GM18511 (cell line): ENCODE data around the gene KCNQ1.

Source experiments
- ATAC-seq: cut with Tn5 transposase; IDR thresholded peaks from one replicate; pipeline ENCODE4 v1.9.1; 2021; ENCODE audit warnings: mild to moderate bottlenecking, moderate library complexity; ENCODE audit not compliant: unreplicated experiment

Gene KCNQ1

GRCh38 chr11:2563213-2564007 lies 118.6 kb downstream of the KCNQ1 start:
- no peak for ATAC-seq

DNA sequence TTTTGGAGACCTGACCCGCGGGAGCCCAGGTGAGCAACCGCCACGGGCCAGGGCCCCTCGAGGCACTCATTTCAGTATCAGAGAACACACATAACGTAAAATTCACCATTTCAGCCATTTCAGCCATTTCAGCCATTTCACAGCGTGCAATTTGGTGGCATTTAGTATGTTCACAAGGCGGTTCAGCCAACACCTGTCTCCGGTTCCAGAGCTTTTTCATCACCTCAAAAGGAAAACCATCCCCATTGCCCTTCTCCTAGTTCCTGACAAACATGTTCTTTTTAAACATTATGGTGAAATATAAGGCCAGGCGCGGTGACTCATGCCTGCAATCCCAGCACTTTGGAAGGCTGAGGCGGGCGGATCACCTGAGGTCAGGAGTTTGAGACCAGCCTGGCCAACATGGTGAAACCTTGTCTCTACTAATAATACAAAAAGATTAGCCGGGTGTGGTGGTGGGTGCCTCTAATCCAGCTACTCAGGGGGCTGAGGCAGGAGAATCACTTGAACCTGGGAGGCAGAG lies 119.3 kb downstream of the KCNQ1 start:
- ATAC-seq: no peak

GRCh38 chr11:2564588-2565425 lies 120.0 kb downstream of the KCNQ1 start:
- no peak for ATAC-seq

GRCh38 chr11:2565447-2566222 lies 120.8 kb downstream of the KCNQ1 start:
- ATAC-seq: no peak

GRCh38 chr11:2566223-2567025 lies 121.6 kb downstream of the KCNQ1 start:
- no peak for ATAC-seq

DNA sequence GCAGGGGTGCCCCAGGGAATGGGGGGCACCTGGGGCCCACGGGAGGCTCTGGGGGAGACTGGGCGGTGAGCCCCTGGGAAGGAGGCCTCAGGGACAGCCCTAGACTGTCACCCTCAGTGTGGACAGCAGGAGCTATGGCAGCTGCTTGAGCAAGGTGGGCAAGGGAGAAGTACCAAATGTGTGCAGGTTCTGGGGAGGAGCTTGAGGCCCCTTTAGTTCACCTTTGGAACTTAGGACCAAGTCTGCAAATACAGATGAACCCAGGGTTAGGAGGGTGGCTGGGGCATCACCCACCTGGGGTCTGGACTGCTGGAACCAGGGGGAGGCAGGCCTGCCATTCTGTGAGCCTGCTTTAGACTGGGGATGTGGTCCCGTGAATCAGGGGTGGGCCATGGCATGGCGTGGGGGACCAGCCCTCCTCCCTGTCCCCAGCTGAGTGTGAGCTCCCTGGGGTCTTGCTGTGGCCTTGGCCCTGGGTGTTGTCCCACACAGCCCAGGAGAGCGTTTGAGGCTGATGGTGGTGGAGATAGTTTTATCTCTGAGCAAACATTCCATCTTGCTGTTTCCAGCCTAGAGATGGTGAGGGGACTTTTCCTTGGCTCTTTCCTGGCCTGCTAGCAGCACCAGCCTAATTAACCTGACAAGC lies 122.3 kb downstream of the KCNQ1 start:
- ATAC-seq: no peak

DNA sequence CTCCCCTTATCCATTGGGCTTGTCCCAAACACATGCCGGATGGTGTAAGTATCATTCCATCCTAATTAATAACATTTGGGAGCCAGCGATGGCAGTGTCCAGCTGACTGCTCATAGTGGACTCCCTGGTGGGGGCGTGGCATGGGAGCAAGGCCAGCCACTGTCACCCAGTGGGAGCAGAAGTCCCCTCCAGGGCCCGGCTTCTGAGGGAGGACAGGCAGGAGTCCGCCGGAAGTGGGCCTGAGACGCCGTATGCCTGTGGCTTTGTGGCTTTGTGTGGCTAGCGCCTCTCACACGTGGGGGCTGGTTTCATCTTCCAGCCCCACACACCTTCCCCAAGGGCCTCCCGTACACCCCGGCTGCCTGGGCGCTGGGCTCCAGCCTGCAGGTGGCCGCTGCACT lies 124.5 kb downstream of the KCNQ1 start:
- ATAC-seq: no peak

- ATAC-seq: no peak
These were observed 125.0 kb downstream of the KCNQ1 start for GRCh38 chr11:2569731-2570210.

DNA sequence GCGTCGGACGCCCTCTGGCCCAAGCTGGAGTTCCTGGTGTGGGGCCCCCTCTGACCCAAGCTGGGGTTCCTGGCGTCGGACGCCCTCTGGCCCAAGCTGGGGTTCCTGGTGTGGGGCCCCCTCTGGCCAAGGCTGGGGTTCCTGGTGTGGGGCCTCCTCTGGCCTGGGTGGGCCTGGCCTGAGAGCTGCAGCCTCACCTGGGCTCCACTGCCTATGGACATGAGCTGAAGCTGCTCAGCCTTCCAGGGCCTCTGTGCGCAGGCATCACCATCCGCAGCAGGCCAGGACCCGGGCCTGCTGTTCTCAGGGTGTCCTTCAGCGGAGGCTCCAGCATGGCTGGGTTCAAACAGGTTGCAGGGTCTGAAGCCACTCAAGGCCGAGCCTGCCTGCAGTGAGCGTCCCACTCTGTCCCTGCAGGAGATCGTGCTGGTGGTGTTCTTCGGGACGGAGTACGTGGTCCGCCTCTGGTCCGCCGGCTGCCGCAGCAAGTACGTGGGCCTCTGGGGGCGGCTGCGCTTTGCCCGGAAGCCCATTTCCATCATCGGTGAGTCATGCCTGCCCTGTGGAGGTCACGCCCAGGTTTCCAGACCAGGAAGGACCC lies 125.5 kb downstream of the KCNQ1 start:
- no peak for ATAC-seq

DNA sequence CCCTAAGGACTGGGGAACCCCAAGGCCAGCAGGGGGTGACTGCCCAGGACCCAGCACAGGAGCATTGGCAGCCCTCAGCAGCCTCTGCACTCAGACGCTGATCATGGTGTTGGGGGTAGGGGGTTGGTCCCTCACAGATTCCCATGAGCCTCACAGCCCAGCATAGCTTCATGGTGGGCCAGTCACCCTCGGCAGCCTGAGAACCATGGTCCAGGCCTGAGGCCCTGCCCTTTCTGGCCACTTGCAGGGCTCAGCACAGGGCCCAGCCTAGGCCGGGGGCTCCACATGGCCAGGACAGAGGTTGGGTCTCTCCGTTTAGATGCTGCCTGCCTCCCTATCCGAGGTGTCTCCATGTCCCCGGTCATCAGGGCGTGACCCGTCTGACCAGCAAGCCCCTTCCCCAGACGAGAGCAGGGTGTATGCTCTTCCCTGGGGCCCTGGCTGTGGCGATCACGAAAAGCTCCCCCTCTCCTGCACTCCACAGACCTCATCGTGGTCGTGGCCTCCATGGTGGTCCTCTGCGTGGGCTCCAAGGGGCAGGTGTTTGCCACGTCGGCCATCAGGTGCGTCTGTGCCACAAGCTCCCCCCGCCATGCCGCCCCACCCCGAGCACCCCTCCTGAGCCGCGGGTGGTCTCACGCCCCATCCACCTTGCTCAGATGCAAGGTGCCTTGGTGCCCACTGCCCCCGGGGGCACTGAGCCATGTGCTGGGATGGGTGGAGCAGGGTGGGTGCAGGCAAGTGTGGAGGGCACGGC lies 126.2 kb downstream of the KCNQ1 start:
- ATAC-seq: no peak

DNA sequence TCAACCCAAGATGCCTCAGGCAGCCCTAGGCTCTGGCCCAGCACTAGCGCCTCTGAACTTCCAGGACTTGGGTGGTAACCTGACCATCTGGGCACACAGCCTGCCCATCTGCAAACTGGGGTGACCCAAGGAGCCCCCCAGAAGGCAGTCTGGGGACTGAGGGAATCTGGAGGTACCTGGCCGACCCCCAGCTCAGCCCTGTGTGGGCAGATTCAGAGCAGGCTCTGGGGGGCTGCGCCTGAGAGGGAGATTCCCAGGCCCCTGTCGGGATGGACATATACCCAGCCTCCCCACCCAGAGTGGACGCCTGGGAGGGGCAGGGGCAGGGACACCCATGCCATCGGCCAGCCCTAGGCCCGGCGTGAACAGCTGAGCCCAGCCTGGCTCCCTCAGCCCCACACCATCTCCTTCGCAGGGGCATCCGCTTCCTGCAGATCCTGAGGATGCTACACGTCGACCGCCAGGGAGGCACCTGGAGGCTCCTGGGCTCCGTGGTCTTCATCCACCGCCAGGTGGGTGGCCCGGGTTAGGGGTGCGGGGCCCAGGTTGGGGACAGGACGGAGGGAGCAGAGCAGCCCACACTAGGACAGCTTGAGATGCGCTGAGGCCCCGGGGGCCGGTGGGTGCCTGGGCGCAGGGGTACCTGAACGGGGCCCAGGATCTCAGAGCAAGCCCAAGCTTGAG lies 126.9 kb downstream of the KCNQ1 start:
- no peak for ATAC-seq

GRCh38 chr11:2572491-2573239 lies 127.9 kb downstream of the KCNQ1 start:
- no peak for ATAC-seq

DNA sequence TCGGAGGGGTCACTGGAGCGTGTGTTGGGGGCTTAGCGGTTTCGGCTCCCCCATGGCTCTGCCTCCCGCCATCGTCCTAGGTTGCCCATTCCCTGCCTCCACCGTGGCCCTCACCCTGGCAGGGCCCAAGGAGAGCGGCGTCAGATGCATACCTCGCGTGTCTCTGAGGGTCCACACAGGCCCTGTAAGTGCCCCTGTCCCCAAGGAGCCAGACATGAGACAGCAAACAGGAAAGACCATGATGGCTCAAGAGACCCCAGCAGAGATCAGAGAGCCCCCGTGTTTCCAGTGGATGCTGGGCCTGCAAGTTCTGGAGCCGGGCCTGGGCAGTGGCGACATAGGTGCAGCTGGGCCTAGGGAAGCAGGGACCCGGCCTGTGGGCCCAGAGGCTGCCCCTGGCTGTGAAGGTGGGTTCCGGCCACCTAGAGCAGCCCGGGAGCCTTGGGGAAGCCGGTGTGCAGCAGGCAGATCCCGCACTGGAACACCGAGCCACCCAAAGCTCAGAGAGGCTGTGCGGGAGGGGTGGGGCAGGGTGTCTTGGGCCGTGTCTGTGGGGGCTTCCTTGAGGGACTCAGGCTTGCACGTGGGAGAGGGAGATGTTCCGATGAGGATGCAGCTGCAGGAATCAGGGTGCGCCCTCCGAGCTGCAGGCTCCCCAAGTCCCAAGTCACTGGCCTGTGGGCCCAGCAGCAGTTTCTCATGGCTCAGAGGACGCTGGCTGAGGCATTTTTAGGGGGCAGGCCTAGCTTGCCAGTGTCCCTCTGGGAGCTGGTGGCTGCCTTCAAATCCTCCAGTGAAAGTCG lies 128.6 kb downstream of the KCNQ1 start:
- ATAC-seq: no peak

GRCh38 chr11:2574043-2574552 lies 129.3 kb downstream of the KCNQ1 start:
- ATAC-seq: no peak

DNA sequence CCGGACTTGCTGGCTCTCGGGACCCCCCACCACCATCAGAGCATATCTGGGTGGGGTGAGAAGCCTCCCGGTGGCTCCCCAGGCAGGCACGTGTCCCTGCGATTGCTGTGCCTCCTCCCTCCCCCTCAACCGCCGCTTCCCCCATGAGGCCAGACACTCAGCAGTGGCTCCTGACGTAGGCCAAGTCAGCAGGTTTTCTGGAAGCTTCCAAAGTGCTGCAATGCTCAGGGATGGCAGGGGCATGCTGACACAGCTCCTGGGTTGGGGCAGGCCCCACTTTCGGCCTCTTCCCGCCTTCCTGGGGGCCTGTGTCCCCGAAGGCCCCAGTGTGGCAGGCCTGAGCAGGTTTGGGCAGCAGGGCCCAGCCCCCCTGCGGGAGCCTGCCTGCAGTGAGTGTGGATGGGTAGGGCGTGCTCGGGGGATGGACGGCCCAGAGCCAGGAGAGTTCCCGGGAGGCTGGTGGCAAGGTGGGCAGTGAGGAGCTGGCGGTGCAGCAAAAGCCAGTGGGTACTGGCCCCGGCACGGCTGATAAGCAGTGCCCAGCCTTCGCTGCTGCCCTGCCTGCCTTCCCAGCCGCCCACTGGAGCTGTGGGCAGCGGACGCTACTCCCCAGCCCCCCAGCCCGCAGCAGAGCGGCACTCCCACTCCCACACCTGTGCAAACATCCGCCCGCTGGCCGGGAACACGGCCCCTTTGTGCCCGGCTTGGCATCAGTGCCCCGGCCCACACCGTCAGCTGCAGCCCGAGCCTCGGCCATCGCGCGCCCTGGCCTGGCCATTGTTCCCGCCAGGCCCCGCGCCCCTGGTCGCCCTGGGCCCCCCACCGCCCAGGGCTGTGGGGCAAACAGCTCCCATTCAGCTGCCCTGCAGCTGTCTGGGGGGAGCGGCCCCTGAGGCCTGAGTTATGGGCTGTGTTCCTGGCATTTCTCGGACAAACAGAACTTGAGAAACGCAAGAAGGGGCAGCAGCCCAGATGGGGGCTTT lies 130.0 kb downstream of the KCNQ1 start:
- ATAC-seq: no peak
